HG03060 (cell line): ENCODE results near the gene PRR16.
"Not testable (repeated sequence)": the region's sequence is repeated elsewhere in the genome, so short reads cannot be mapped to it uniquely, and the experiment has no call there.

Experiments
- ATAC-seq: cut with Tn5 transposase; IDR thresholded peaks from one replicate; pipeline ENCODE4 v1.9.1; 2021; ENCODE audit warnings: low read depth, moderate number of reproducible peaks; ENCODE audit not compliant: unreplicated experiment

The PRR16 gene

DNA sequence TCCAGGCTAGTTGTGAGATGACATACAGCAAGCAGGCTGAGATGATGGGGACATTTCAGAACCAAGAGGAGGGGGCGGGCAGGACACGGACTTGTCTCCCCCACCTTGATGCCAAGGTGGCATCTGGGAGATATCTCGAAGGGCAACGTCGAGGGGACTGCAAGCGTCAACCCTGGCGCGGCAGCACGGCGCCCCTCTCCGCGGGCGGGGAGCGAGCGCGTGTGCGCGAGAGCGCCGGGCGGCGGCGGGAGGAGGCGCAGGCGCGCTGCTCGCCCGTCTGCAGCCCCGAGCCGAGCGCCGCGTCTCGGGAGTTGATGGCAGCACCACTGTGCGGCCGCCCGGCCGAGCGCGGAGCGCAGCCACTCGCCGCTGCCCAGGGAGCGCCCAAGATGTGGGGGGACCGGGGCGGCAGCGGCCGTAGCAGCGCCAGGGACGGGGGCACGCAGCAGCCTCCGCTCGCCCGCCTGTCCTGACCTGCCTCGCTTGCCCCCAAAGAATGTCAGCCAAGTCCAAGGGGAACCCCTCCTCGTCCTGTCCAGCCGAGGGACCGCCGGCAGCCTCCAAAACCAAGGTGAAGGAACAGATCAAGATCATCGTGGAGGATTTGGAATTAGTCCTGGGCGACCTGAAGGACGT, at the start of gene PRR16:
TSS of gene PRR16 (plus strand) at position 310 of the 636 bp plus-strand sequence.
- ATAC-seq, result no peak

DNA sequence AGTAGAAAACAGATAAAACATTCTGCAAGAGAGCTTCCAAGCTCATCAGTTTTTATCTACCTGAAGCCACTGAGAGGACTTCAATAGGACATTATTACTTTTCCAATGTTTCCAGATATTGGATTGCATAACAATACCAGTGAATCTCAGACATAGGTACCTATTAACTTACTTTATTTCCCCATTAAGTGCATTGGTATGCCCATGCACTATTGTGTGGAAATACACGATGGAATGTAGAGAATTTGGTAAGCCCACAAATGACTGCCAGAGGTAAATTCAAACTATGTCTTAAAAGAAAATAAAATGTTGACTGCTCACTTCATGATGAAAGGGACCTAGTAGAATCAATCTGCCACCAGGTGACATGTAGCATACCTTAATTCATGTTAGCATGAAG, 48.1 kb upstream of the PRR16 start:
- ATAC-seq, result no peak

DNA sequence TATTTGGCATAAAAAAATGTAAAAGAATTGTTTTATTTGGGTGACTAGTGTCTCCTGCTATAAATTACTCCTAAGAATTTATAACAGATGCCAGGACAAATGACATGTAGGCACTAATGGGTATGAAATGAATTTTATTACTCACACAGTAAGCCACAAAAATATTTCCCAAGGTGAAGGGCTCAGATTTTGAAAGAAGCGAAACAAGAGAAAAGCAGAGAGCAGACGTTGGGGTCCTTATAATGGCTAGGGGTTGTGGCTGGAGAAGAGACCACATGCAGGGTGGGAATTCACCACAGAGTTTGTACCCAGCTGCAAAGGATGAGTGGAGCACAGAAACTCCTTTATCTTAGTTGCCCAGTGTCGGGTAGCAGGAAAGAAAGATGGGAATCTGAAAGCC, 45.0 kb upstream of the PRR16 start:
- no peak for ATAC-seq

DNA sequence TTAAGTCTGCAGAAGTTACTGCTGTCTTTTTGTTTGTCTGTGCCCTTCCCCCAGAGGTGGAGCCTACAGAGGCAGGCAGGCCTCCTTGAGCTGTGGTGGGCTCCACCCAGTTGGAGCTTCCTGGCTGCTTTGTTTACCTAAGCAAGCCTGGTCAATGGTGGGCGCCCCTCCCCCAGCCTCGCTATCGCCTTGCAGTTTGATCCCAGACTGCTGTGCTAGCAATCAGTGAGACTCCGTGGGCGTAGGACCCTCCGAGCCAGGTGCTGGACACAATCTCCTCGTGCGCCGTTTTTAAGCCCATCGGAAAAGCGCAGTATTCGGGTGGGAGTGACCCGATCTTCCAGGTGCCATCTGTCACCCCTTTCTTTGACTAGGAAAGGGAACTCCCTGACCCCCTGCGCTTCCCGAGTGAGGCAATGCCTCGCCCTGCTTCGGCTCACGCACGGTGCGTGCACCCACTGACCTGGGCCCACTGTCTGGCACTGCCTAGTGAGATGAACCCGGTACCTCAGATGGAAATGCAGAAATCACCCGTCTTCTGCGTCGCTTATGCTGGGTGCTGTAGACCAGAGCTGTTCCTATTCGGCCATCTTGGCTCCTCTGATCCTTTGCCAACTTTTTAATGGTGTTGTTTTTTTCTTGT, 37.3 kb upstream of the PRR16 start:
- not testable (repeated sequence) for ATAC-seq

DNA sequence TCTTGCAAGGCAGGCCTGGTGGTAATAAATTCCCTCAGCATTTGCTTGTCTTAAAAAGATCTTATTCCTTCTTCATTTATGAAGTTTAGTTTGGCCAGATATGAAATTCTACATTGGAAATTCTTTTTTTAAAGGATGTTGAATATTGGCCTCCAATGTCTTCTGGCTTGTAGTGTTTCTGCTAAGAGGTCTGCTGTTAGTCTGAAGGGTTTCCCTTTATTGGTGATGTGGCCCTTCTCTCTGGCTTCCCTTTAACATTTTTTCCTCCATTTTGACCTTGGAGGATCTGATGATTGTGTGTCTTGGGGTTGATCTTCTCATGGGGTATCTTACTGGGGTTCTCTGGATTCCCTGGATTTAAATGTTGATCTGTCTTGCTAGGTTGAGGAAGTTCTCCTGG, 33.5 kb upstream of the PRR16 start:
- ATAC-seq, result no peak

DNA sequence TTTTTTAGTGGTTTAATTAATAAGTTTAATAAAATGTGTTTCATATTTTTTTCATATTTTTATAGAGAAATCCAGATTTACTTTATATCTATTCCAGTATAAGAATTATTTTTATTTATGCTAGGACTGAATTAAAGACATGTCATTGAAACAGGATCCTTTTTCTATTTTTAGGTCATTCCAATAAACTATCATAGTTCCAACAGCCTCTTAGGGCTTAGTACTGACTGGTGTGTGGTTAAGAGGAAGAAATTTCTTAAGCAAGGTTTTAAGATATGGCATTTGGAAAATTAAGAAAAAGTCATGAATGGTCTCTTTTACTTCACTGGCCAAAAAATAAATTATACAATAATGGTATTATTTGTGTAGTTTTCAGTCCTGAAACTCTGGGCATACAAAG, 31.2 kb upstream of the PRR16 start:
- ATAC-seq, result no peak

DNA sequence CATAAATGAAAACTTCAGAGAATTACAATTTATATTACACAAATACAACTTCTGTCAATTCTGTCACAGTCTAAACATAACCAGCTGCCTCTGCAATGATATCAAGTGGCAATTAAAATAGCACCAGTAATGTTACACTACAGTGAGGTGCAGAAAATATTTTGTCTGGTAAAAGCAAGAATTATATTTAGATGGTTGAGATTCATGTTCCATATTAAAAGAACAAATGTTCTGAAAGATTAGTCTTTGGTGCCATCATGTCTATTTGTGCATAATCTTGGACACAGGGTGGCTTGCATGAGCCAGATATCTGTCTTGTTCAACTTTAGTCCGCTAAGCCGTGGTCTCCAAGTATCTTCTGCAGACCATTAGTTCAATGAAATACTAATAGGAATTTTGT, 29.0 kb upstream of the PRR16 start:
- ATAC-seq, result no peak

DNA sequence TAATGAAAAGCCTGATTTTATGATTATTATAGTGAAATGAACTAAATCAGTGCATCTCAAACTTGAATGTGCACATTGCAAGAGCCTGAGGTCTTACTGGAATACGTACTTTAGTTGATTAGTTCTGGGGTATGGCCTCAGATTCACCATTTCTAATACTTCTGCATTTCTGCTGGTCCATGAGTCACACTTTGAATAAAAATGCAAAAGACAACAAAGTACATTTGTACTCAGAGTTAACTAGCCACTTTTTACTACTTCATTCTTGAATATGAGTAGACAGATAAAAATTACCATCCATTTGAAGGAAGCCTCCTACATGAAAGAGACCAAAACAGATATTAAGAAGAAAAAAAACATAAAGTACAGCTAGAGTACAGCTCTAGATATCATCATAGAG, 27.1 kb upstream of the PRR16 start:
- ATAC-seq, result no peak

DNA sequence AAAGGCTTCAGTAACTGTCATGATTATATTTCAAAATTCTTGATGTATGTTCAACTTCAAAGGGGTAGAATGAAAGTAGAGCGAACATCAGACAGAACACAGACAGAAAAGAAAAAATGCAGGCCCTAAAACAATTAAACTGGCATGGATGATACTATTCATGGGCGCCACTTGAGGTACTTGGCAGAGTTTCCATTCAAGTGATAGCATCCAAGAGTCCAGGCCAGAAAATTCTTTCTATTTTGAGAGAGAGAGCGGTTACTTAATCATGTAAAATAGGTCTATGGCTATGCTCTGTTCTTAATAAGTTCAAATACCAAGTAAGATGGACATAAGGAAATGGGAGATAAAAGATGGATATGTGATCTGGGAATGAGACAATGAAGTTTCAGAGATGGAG, 21.4 kb upstream of the PRR16 start:
- ATAC-seq, result no peak

DNA sequence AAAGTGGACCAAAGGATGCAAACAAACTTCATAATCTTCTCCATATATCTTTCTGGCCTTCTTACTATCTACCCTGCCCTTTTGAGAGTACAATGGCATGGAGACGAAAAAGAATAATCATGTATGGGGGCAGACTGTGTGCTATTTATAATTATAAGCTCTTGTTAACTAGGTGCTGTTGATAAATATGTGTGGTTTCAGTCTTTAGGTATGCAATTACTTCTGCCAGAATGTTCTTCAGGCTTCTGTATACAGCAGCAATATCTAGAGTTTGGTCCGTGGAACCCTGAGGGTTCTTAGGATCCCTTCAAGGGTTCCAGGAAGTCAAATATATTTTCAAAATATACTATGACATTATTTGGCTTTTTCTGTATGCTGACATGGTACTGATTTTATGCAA, 20.5 kb upstream of the PRR16 start:
- no peak for ATAC-seq

DNA sequence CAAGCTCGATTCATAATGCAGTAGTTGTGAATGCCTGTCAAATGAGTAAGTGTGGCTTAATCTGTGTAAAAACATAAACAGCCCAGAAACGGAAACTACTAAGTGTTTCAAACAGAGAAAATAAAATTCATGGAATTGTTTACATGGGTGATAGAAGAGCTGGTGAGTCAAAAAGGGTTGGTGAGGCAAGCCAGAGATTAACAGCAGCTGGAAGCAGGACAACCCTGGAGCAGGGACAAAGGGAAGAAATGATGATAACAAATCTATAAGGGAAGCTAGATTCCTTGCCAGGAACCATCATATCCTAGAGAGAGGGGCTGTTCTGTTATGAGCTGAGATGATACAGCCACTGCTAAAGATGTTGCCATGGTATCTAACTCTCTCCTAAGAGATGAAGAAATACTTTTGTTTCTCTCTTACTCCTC, 18.0 kb upstream of the PRR16 start:
- no peak for ATAC-seq

DNA sequence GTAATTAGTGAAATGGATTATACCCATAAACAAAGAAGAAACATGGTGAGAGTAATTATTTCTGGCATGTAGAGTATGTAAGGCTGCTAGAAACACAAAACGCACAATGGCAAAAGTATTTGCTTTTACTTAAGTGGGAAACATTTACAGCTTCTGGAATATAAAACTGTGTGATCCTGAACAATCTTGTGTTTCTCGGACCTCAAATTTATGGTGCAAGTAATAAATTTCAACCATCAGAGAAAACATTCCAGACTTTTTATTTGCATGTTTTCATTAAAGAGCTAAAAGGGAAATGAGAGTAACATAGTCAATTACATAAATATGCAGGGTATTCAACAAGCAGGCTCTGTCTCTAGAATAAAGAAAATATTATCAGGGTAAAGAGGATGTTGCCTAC, 17.2 kb upstream of the PRR16 start:
- ATAC-seq, result no peak

DNA sequence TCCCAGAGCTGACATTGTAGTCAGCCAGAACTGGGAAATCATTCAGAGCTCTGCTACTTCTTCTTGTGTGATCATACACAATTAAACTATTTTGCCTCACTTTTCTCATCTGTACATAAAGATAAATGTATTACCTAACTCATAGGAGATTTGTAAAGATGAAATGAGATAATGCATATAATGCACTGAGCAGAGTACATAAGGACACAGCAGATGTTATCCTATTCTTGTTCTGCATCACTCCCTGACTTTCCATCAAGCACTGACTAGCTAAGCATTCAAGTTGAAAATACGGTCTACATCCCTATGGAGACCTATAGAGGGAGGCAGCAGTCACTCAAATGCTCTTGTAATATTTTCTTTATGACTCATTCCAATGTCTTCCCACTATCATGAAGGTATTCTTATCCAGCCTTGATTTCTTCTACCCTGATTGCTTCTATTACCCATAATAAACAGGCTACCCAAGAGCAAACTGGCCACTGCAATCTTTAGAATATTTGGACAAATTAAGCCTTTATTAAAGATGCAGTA, 16.3 kb upstream of the PRR16 start:
- ATAC-seq, result no peak

DNA sequence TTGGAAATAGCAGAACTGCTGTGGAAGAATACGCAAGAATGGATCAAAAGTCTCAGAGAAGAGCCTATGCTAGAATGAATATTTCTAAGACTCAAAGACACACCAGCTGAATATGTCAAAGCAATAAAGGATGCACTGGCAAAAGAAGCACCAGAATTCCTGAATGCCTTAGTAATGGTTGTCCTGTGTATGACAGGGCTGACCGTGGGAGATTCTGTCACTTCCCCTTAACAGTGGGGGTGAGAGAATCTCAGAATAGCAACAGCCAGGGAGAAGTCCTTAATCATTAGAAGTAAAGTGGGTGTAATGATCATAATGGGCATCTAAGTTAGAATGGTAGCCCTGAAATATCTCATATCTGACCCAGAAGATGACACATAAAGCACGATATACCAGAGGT, 14.6 kb upstream of the PRR16 start:
- ATAC-seq, result no peak

DNA sequence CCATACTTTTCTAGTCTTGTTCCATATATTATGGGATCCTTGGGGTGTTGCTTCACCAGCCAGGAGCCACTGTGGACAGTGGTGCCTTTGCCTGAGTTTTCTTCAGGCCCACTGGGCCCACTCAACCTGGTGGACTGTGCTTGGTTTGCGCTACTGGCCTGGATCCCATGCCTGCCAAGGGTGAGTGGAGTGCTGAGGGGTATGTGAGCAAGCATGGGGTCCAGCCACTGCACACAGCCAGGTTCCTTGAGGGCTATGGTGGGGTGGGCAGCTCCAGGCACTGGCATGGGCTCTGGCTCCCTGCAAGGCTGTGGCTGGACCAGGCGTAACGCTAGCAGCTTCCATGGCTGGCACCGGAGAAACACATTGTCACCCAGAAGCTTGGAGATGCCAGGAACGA, 13.2 kb upstream of the PRR16 start:
- no peak for ATAC-seq

DNA sequence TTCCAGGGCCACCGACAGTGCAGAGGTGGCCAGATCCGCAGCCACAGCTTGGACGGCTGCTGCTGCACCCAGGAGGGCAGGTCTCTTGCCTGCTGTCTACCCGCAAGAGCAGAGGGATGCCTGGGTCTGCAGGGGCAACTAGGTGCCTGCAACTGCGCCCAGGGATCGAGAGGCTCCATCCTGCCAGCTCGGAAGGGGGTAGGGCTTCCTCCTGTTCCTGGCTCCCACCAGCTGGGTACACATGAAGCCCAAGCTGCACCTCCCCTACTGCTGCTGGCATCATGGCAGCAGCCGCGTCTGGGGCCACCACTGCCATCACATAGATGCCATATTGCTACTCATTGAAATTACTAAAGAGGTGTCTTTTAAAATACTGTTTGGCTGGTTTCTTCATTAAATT, 12.7 kb upstream of the PRR16 start:
- no peak for ATAC-seq

DNA sequence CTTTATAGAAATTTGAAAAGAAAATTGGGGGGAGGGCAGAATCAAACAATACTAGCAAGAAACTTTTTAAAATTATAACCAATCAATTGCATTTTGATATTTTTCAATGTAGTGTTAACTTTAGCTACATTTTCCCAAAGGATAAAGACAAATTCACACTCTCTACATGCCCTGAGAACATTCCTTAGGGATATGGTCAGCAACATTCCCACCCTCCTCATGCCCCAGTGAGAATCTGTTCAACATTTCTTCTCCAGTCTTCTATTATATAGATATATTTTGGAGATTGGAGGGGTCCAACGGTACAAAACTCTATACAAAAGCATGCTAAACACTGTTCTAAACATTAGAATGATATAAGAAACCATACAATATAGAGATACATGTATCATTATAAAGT, 11.6 kb upstream of the PRR16 start:
- no peak for ATAC-seq

DNA sequence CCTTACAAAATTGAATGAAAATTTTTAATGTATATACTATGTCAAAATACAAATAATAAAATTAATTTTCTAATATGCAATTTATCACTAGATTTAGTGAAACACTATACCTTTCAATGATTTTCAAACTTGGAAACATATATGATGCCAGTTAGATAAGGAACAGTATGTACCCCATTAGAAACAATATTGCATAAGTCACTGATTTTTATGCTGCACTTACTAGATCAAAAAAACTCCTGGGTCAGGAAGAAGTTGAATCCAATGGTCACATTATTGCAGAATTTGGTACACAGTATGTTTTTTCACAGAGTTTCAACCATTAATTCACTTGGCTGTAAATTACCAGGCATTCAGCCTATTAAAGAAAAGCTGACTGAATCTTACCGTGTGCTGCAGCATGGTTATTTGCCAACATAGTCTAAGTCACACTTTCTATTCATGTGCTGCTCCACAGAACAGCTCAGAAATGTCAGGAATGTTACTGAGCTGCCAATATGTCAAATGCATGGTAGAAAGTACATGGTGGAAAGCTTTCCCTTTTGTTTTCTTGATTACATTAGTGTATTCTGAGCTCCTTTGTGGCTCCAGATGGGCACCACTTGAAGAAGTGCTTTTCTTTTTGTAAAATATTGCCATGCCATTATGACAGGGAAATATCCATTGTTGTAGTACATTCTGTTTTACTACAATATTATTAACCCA, 9.9 kb upstream of the PRR16 start:
- ATAC-seq, result no peak

DNA sequence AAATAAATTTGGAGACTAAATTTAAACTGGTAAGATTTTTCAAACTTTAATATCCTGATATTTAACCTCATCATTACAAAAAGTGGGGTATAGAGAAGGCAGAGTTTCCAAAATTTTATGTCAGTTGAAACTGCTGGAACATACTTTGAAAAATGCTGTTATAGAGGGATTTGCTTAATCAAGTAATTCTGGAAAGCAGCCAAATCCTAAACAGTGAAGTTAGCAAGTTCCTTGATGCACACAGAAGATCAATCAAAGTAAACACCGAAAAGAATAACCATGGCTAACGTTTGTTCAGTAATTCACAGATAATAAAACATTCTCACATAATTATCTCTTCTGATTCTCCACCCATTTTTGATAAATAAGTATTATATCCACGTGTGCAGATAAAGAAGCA, 8.1 kb upstream of the PRR16 start:
- ATAC-seq, result no peak

DNA sequence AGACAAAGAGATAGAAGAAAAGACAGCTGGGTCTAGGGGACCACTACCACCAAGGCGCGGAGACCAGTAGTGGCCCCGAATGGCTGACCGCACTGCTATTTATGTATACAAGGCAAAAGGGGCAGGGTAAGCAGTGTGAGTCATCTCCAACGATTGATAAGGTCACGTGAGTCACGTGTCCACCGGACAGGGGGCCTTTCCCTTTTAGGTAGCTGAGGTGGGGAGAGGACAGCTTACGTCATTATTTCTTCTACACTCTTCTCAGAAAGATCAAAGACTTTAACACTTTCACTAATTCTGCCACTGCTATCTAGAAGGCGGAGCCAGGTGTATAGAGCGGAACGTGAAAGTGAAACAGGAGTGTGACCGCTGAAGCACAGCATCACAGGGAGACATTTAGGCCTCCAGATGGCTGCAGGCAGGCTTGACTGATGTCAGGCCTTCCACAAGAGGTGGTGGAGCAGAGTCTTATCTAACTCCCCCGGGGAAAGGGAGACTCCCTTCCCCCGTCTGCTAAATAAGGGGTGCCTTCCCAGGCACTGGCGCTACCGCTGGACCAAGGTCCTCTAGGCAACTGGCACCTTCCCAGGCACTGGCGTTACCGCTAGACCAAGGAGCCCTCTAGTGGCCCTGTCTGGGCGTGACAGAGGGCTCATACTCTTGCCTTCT, 6.1 kb upstream of the PRR16 start:
- peak; percentile 78 for ATAC-seq

DNA sequence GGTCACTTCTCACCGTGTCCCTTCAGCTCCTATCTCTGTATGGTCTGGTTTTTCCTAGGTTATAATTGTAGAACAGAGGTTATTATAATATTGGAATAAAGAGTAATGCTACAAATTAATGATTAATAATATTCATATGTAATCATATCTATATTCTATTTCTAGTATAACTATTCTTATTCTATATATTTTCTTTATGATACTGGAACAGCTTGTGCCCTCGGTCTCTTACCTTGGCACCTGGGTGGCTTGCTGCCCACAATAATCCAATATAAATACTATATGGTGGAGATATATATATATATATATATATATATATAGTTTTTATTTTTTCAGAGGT, 5.6 kb upstream of the PRR16 start:
- ATAC-seq, result not testable (repeated sequence)
